GM12878 (cell line): ENCODE results near the gene TMEM127.

Source experiments
- CEBPB ChIP-seq, 2 experiments: fragments of 150-350 bp in 1 of 2; IDR thresholded peaks; 2 replicates each; pipeline ENCODE4 v1.6.1; 2012 to 2014; ENCODE audit warnings: low read depth in 2 of 2, low read length in 2 of 2, borderline replicate concordance in 1 of 2, inconsistent platforms in 1 of 2
- CHD2 ChIP-seq: IDR thresholded peaks from 2 replicates; pipeline ENCODE4 v1.6.1; 2011; ENCODE audit warnings: low read depth, low read length, improper control_type of control experiment, borderline replicate concordance
- DPF2 ChIP-seq: fragments of 450-650 bp; IDR thresholded peaks from 2 replicates; pipeline ENCODE4 v1.6.1; 2017; ENCODE audit warnings: mild to moderate bottlenecking
- KDM1A ChIP-seq: fragments of 200-600 bp; sonication (generic); IDR thresholded peaks from 2 replicates; pipeline ENCODE4 v1.6.1; 2016; ENCODE audit warnings: borderline replicate concordance
- MTA2 ChIP-seq: fragments of 450-650 bp; IDR thresholded peaks from 2 replicates; pipeline ENCODE4 v1.6.1; 2016; ENCODE audit warnings: low read depth, mild to moderate bottlenecking, moderate library complexity
- MTA3 ChIP-seq: IDR thresholded peaks from 2 replicates; pipeline ENCODE4 v1.6.1; 2012; ENCODE audit warnings: low read length, inconsistent platforms, borderline replicate concordance
- POLR2A ChIP-seq: IDR thresholded peaks from 2 replicates; pipeline ENCODE4 v1.6.1; 2011; ENCODE audit warnings: low read depth, mild to moderate bottlenecking, low read length
- SMAD5 ChIP-seq: IDR thresholded peaks from 2 replicates; pipeline ENCODE4 v1.6.1; 2016; ENCODE audit warnings: antibody characterized with exemption, low read depth
- SP1 ChIP-seq: IDR thresholded peaks from one replicate; pipeline ENCODE4 v1.6.1; 2011; ENCODE audit warnings: low read depth, low read length
- TAF1 ChIP-seq: IDR thresholded peaks from 2 replicates; pipeline ENCODE4 v1.6.1; 2011; ENCODE audit warnings: mild to moderate bottlenecking, low read depth, low read length, borderline replicate concordance
- TF ChIP-seq, protein P1 (sequence below), 3 experiments: IDR thresholded peaks in 2 of 3; conservative IDR thresholded peaks in 1 of 3; 2 replicates each; pipeline ENCODE4 v1.5.1; 2011; ENCODE audit warnings: low read depth in 3 of 3, low read length in 3 of 3, mild to moderate bottlenecking in 3 of 3, control low read depth in 2 of 3, moderate library complexity in 2 of 3, inconsistent platforms in 1 of 3, mixed read lengths in 1 of 3; ENCODE audit not compliant: control insufficient read depth in 2 of 3, insufficient read depth in 1 of 3; ENCODE audit errors: extremely low read depth in 1 of 3
- TF ChIP-seq, protein P2 (sequence below): IDR thresholded peaks from 2 replicates; pipeline ENCODE4 v1.6.1; 2012; ENCODE audit warnings: low read depth, low read length, improper control_type of control experiment

DNA sequence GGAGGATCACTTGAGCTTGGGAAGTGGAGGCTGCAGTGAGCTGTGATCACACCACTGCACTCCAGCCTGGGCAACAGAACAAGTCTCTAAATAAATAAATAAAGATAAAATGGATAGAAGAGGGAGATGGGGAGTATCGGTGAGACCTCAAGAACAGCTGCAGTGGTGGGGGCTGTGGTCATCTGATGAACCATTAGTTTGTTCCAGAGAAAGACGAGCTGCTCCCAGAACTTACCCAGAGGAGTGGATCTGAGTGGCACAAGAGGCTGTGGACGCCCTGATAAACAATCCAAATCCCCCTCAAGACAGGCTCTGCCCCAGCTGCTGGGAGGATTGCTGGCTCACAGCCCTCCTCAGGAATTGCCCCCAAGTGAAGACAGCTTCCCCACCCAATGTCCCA, 26.7 kb downstream of the TMEM127 start:
- TF ChIP-seq DPF2 (no peak), MTA2 (no peak), KDM1A (no peak), POLR2A (no peak), SP1 (no peak), CEBPB (IDR thresholded peaks at IDR 0.05; ENCODE audit: borderline replicate concordance in 1 of 2, low read depth in 2 of 2, low read length in 2 of 2) (no peak), CHD2 (no peak), MTA3 (no peak), SMAD5 (no peak), TAF1 (no peak)
- TF ChIP-seq, protein P1, sequence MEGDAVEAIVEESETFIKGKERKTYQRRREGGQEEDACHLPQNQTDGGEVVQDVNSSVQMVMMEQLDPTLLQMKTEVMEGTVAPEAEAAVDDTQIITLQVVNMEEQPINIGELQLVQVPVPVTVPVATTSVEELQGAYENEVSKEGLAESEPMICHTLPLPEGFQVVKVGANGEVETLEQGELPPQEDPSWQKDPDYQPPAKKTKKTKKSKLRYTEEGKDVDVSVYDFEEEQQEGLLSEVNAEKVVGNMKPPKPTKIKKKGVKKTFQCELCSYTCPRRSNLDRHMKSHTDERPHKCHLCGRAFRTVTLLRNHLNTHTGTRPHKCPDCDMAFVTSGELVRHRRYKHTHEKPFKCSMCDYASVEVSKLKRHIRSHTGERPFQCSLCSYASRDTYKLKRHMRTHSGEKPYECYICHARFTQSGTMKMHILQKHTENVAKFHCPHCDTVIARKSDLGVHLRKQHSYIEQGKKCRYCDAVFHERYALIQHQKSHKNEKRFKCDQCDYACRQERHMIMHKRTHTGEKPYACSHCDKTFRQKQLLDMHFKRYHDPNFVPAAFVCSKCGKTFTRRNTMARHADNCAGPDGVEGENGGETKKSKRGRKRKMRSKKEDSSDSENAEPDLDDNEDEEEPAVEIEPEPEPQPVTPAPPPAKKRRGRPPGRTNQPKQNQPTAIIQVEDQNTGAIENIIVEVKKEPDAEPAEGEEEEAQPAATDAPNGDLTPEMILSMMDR (IDR thresholded peaks at IDR 0.05 in 2 of 3, conservative IDR thresholded peaks at IDR 0.05 in 1 of 3; ENCODE audit: control insufficient read depth in 2 of 3, extremely low read depth in 1 of 3, insufficient read depth in 1 of 3, low read depth in 3 of 3, low read length in 3 of 3), result no peak
- TF ChIP-seq, protein P2, sequence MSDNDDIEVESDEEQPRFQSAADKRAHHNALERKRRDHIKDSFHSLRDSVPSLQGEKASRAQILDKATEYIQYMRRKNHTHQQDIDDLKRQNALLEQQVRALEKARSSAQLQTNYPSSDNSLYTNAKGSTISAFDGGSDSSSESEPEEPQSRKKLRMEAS, result no peak
